Measurements from ENCODE around the gene TSPAN1. TPM values are rescaled to one million over a fixed set of nuclear protein-coding genes. Genes with fewer than 3 reads are reported as not detected.
A peak's percentile ranks its signal among the peaks of the same experiment; 100 is the strongest.
"Not testable (repeated sequence)": the region's sequence is repeated elsewhere in the genome, so short reads cannot be mapped to it uniquely, and the experiment has no call there.

The TSPAN1 gene
- total RNA-seq, 4 donors from 2014 or later, result 3.0 to 8.6 (median 5.6) TPM

DNA sequence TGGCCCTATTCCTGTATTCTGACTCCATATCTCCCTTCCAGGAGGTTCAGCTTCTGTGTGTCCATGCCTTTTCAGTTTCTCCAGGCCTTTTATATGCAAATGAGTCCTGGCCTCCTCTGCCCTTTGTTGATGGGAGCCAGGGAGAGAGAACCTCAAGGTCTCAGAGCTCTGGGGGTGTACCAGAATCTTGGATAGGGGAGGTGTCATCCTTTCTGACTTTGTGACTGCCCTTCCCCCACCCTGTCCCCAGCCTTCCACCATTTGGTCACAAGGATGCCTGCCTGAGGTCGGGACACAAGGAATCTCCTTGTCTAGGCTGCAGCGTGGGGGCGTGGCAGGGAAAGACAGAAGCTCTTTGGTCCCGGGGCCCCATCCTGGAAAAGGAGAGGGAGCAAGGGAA lies 46.9 kb downstream of the TSPAN1 start:
- Histone ChIP-seq H3K4me3 (no peak overlapping the region), H3K27ac (peak overlapping the region; percentile 8 to 83 (median 70)), H3K36me3 (peaks cover 0 to 21% (median 0%) of the 10 kb centered on the region in 3 donors), H3K9me3 (no peaks in the 10 kb centered on the region), H3K27me3 (no peaks in the 10 kb centered on the region), H3K4me1 (peaks cover 0 to 28% (median 11%) of the 10 kb centered on the region in 4 donors)
- 13 to 30% methylated on average over 4 of the region's 4 CpGs for WGBS, 2 donors
- DNase-seq (ENCODE audit: low spot score in 2 of 2), result peak in 1 of 2 donors; percentile 23
- no peak for TF ChIP-seq POLR2A (IDR thresholded peaks at IDR 0.05)
- TF ChIP-seq CTCF (IDR thresholded peaks at IDR 0.05), result no peak
- peak; percentile 4 to 76 for TF ChIP-seq EP300 (IDR thresholded peaks at IDR 0.05)

- H3K9me3 ChIP-seq; DNase-seq (ENCODE audit: low spot score in 2 of 2); H3K27me3 ChIP-seq; H3K4me3 ChIP-seq: not testable (repeated sequence)
- WGBS, 2 donors, result 67 to 77% methylated on average over 11 of the region's 11 CpGs
- Histone ChIP-seq H3K36me3 (peaks cover 0 to 21% (median 0%) of the 10 kb centered on the region in 3 donors), H3K4me1 (peaks cover 0 to 28% (median 11%) of the 10 kb centered on the region in 4 donors), H3K27ac (peak overlapping the region; percentile 23 to 83 (median 70))
Measured at GRCh38 chr1:46223055-46223454, 48.2 kb downstream of the TSPAN1 start.

- DNase-seq (ENCODE audit: low spot score in 2 of 2), result peak in 1 of 2 donors; percentile 59
- peaks cover 0 to 28% (median 11%) of the 10 kb centered on the region in 4 donors for H3K4me1 ChIP-seq
- H3K4me3 ChIP-seq, result no peak overlapping the region
- TF ChIP-seq EP300 (IDR thresholded peaks at IDR 0.05) (peak in 1 of 2 donors; percentile 16), POLR2A (IDR thresholded peaks at IDR 0.05) (no peak), CTCF (IDR thresholded peaks at IDR 0.05) (peak; percentile 82 to 95 (median 89))
- WGBS, 2 donors, result 11 to 22% methylated on average over 6 of the region's 6 CpGs
- no peaks in the 10 kb centered on the region for H3K27me3 ChIP-seq
- peaks cover 0 to 21% (median 0%) of the 10 kb centered on the region in 3 donors for H3K36me3 ChIP-seq
- H3K9me3 ChIP-seq, result no peaks in the 10 kb centered on the region
- H3K27ac ChIP-seq, result peak overlapping the region in 2 of 4 donors; percentile 81 to 83
Measured at GRCh38 chr1:46223472-46223943, 48.6 kb downstream of the TSPAN1 start.

DNA sequence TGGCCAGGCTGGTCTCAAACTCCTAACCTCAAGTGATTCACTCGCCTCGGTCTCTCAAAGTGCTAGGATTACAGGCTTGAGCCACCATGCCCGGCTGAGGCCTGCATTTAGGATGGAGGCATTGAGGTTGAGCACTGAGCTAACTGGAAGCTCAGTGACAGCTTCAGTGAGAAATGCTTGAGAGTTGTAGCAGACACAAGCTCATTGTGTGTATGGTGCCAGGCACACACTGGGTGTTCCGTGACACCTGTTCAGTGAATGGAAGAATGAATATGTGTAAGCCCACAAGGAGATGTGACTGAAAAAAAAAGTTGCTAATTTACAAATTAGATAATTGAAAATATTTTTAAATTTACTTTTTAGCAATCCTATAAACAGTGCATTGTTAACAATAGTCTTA lies 50.1 kb downstream of the TSPAN1 start:
- no peaks in the 10 kb centered on the region for H3K27me3 ChIP-seq
- WGBS, 2 donors, result 78 to 91% methylated on average over 4 of the region's 4 CpGs
- TF ChIP-seq CTCF (IDR thresholded peaks at IDR 0.05) (no peak), EP300 (IDR thresholded peaks at IDR 0.05) (no peak), POLR2A (IDR thresholded peaks at IDR 0.05) (no peak)

DNA sequence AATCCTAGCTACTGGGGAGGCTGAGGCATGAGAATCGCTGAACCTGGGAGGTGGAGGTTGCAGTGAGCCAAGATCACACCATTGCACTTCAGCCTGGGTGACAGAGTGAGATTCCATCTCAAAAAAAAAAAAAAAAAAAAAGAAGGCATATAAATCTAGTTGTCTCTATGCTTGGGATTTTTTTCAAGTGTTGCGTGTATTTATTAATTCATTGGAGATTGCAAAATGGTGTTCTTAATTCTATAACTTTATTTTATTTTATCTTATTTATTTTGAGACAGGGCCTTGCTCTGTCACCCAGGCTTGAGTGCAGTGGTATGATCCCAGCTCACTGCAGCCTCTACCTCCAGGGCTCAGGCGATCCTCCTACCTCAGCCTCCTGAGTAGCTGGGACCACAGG lies 56.3 kb downstream of the TSPAN1 start:
- not testable (repeated sequence) for H3K27ac ChIP-seq; H3K9me3 ChIP-seq; H3K36me3 ChIP-seq; DNase-seq (ENCODE audit: low spot score in 2 of 2); H3K4me3 ChIP-seq; H3K27me3 ChIP-seq; H3K4me1 ChIP-seq
- 95 to 100% methylated on average over 3 of the region's 3 CpGs for WGBS, 2 donors

More for the DNA sequence above, 50.1 kb downstream of the TSPAN1 start:
- no peaks in the 10 kb centered on the region for H3K9me3 ChIP-seq
- no peak overlapping the region for H3K4me3 ChIP-seq
- peaks cover 0 to 13% (median 0%) of the 10 kb centered on the region in 3 donors for H3K36me3 ChIP-seq
- peaks cover 0 to 28% (median 11%) of the 10 kb centered on the region in 4 donors for H3K4me1 ChIP-seq
- H3K27ac ChIP-seq, result no peak overlapping the region
- DNase-seq (ENCODE audit: low spot score in 2 of 2), result no peak

Small RNA genes lying within 50 kb of the gene (small RNA-seq; reads per million reads assigned to genes)
- gene AL672043.1, result not detected

Other genes starting within 250 kb of the TSPAN1 start
- 10 to 100 TPM; 13.2 to 32.1 (median 23.2) TPM for gene PIK3R3, start 42.5 kb upstream of the TSPAN1 start, total RNA-seq
- not detected for gene P3R3URF, start 1.4 kb downstream of the TSPAN1 start, total RNA-seq
- gene POMGNT1, start 23.3 kb downstream of the TSPAN1 start, total RNA-seq, result 10 to 100 TPM; 53.8 to 71.5 (median 62.8) TPM
- 10 to 100 TPM; 19.0 to 26.1 (median 23.8) TPM for gene LURAP1, start 28.2 kb downstream of the TSPAN1 start, total RNA-seq
- 1 to 10 TPM in 3 of 4 donors, not detected in 1; 1.3 to 2.1 (median 1.5) TPM for gene RAD54L, start 72.7 kb downstream of the TSPAN1 start, total RNA-seq
- gene LRRC41, start 128.5 kb downstream of the TSPAN1 start, total RNA-seq, result 10 to 100 TPM; 80.4 to 83.9 (median 83.2) TPM
- 100 to 1,000 TPM; 195 to 294 (median 255) TPM for gene UQCRH, start 128.6 kb downstream of the TSPAN1 start, total RNA-seq
- 10 to 100 TPM; 19.5 to 39.8 (median 31.2) TPM for gene NSUN4, start 165.7 kb downstream of the TSPAN1 start, total RNA-seq
- 100 to 1,000 TPM in 3 of 4 donors, 10 to 100 TPM in 1; 42.3 to 135 (median 121) TPM for gene FAAH, start 219.2 kb downstream of the TSPAN1 start, total RNA-seq